GM21423 (cell line): ENCODE data around the gene MST1.

Source experiments
- ATAC-seq: cut with Tn5 transposase; IDR thresholded peaks from one replicate; pipeline ENCODE4 v1.9.1; 2021; ENCODE audit warnings: mild to moderate bottlenecking, moderate library complexity; ENCODE audit not compliant: unreplicated experiment

Gene MST1

GRCh38 chr3:49680493-49681231 lies 8.6 kb downstream of the MST1 start:
- no peak for ATAC-seq

- ATAC-seq = no peak
These were observed 13.4 kb downstream of the MST1 start for GRCh38 chr3:49675912-49676311.

GRCh38 chr3:49674497-49674983 lies 14.7 kb downstream of the MST1 start:
- ATAC-seq = peak; percentile 21

GRCh38 chr3:49673715-49674496 lies 15.4 kb downstream of the MST1 start, which contains the start of gene APEH:
Gene APEH, plus strand, starts transcription at chr3:49674351. Its CDS starts 51 bp downstream, at chr3:49674402.
- peak; percentile 78 for ATAC-seq

GRCh38 chr3:49673121-49673714 lies 16.1 kb downstream of the MST1 start:
- no peak for ATAC-seq

GRCh38 chr3:49671291-49672288 lies 17.7 kb downstream of the MST1 start:
- no peak for ATAC-seq

- ATAC-seq = no peak
These were observed 18.4 kb downstream of the MST1 start for GRCh38 chr3:49670940-49671290.

GRCh38 chr3:49669352-49669751 lies 19.9 kb downstream of the MST1 start:
- ATAC-seq = no peak

- no peak for ATAC-seq
These were observed 20.4 kb downstream of the MST1 start for GRCh38 chr3:49668861-49669260.

- no peak for ATAC-seq
These were observed 20.9 kb downstream of the MST1 start for GRCh38 chr3:49668414-49668797.

GRCh38 chr3:49667701-49668413 lies 21.4 kb downstream of the MST1 start:
- ATAC-seq = no peak

GRCh38 chr3:49666592-49666991 lies 22.7 kb downstream of the MST1 start:
- no peak for ATAC-seq

- ATAC-seq = no peak
These were observed 23.3 kb downstream of the MST1 start for GRCh38 chr3:49665822-49666519.

- no peak for ATAC-seq
These were observed 25.0 kb downstream of the MST1 start for GRCh38 chr3:49664300-49664699.

GRCh38 chr3:49663831-49664230 lies 25.4 kb downstream of the MST1 start:
- ATAC-seq = no peak

GRCh38 chr3:49662720-49663413 lies 26.4 kb downstream of the MST1 start:
- ATAC-seq = no peak

- ATAC-seq = no peak
These were observed 27.3 kb downstream of the MST1 start for GRCh38 chr3:49662021-49662420.

GRCh38 chr3:49661281-49661680 lies 28.0 kb downstream of the MST1 start:
- ATAC-seq = no peak

GRCh38 chr3:49659756-49660155 lies 29.5 kb downstream of the MST1 start:
- ATAC-seq = no peak
